SU-DHL-6 (cell line): ENCODE measurements around the gene KRIT1.
"Not testable (repeated sequence)": the region's sequence is repeated elsewhere in the genome, so short reads cannot be mapped to it uniquely, and the experiment has no call there.

Experiments
- H2AFZ ChIP-seq: fragments of 200-600 bp; sonication (generic); 2 replicates; pipeline ENCODE4 v1.6.1; 2014; ENCODE audit warnings: low read depth, mild to moderate bottlenecking, moderate library complexity, mixed read lengths, antibody characterized with exemption, low read length; ENCODE audit not compliant: severe bottlenecking
- H3F3A ChIP-seq: fragments of 200-600 bp; shearing (Covaris generic); 2 replicates; pipeline ENCODE4 v1.6.0; 2016; ENCODE audit warnings: antibody characterized with exemption, mild to moderate bottlenecking; ENCODE audit not compliant: insufficient read depth
- H3K27ac ChIP-seq: fragments of 200-600 bp; sonication (generic); 2 replicates; pipeline ENCODE4 v1.5.1; 2016; ENCODE audit warnings: low read depth, mild to moderate bottlenecking, low read length, moderate library complexity, mixed read lengths
- H3K27me3 ChIP-seq: fragments of 200-600 bp; sonication (generic), shearing (Covaris generic); 2 replicates; pipeline ENCODE4 v1.6.0; 2014; ENCODE audit warnings: mild to moderate bottlenecking, low read length
- H3K36me3 ChIP-seq: fragments of 200-600 bp; sonication (generic); 2 replicates; pipeline ENCODE4 v1.6.1; 2014; ENCODE audit warnings: mild to moderate bottlenecking, low read length, mixed read lengths
- H3K4me2 ChIP-seq: fragments of 300-600, 200-600 bp; shearing (Covaris generic), sonication (generic); 2 replicates; pipeline ENCODE4 v1.6.0; 2014; ENCODE audit warnings: low read length, low read depth, mild to moderate bottlenecking; ENCODE audit not compliant: poor library complexity, severe bottlenecking
- H3K4me3 ChIP-seq: fragments of 200-600 bp; sonication (generic); 2 replicates; pipeline ENCODE4 v1.5.1; 2014; ENCODE audit warnings: antibody characterized with exemption, low read length, mild to moderate bottlenecking, mixed read lengths; ENCODE audit not compliant: insufficient read depth, poor library complexity, severe bottlenecking
- H3K79me2 ChIP-seq: fragments of 200-600 bp; sonication (generic); 2 replicates; pipeline ENCODE4 v1.6.1; 2014; ENCODE audit warnings: mild to moderate bottlenecking, low read length, moderate library complexity; ENCODE audit not compliant: insufficient read depth
- H3K9ac ChIP-seq: fragments of 200-600 bp; sonication (generic); 2 replicates; pipeline ENCODE4 v1.7.0; 2014; ENCODE audit warnings: mild to moderate bottlenecking, low read length
- H3K9me2 ChIP-seq: fragments of 200-600 bp; sonication (generic); replicated peaks from 2 replicates; pipeline ENCODE4 v1.6.1; 2014; ENCODE audit warnings: low read length; ENCODE audit not compliant: insufficient read depth
- H3K9me3 ChIP-seq: fragments of 200-600 bp; sonication (generic); 2 replicates; pipeline ENCODE4 v1.6.1; 2014; ENCODE audit warnings: low read length, mixed read lengths; ENCODE audit not compliant: insufficient read depth
- H4K20me1 ChIP-seq: fragments of 200-600 bp; sonication (generic); 2 replicates; pipeline ENCODE4 v1.6.1; 2014; ENCODE audit warnings: low read depth, mild to moderate bottlenecking, antibody characterized with exemption, low read length, moderate library complexity, mixed read lengths
- CTCF ChIP-seq: fragments of 200-600 bp; sonication (generic); IDR thresholded peaks from one replicate; pipeline ENCODE4 v1.5.1; 2017; ENCODE audit warnings: antibody characterized with exemption, mild to moderate bottlenecking, low read length, moderate library complexity; ENCODE audit not compliant: insufficient read depth, poor library complexity, severe bottlenecking
- EZH2phosphoT487 ChIP-seq: fragments of 200-600 bp; sonication (generic), shearing (Covaris generic); conservative IDR thresholded peaks from 2 replicates; pipeline ENCODE4 v1.6.1; 2018; ENCODE audit warnings: mild to moderate bottlenecking, antibody characterized with exemption, low read length, moderate library complexity, mixed read lengths

The KRIT1 gene

GRCh38 chr7:92259062-92259461 lies 13.3 kb upstream of the KRIT1 start:
- Histone ChIP-seq H3K79me2 (peaks cover 92% of the 10 kb centered on the region), H3K36me3 (peaks cover 21% of the 10 kb centered on the region; the same call in 1 of the 2 replicates), H3K4me3 (no peak overlapping the region), H2AFZ (no peak overlapping the region), H4K20me1 (no peaks in the 10 kb centered on the region), H3K27me3 (no peaks in the 10 kb centered on the region), H3K27ac (no peak overlapping the region), H3K9ac (no peak overlapping the region), H3K9me3 (no peaks in the 10 kb centered on the region; the same call in 1 of the 2 replicates), H3F3A (no peaks in the 10 kb centered on the region), H3K4me2 (no peak overlapping the region), H3K9me2 (no peaks in the 10 kb centered on the region)
- TF ChIP-seq CTCF: no peak
- TF ChIP-seq EZH2phosphoT487: no peak

DNA sequence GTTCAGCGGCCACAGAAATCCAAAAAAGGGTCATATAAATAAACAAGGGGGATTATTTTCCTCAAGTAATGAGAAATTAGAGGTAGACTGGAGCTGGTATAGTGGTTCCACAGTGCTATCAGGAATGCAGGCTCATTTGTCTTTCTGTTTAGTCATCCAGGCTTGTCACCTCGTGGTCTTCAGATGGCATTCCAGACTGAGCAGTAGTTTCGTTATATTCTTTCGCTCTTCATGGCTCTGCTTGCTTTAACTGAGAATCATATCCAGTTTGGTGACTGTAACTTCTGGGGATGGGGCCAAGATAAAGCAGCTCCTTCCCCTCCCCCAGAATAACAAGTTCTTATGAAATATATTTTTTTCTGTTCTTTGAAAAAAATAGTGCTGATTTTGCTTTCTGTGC lies 9.6 kb upstream of the KRIT1 start:
- Histone ChIP-seq H3K27me3 (no peaks in the 10 kb centered on the region), H3K79me2 (peaks cover 98% of the 10 kb centered on the region), H3K27ac (no peak overlapping the region), H3F3A (0 out of 2 replicates have a peak, but pooled peaks cover 5% of the 10 kb centered on the region), H3K4me3 (no peak overlapping the region), H3K9me3 (peaks cover 5% of the 10 kb centered on the region; the same call in 1 of the 2 replicates), H2AFZ (no peak overlapping the region), H3K9ac (no peak overlapping the region), H3K4me2 (no peak overlapping the region), H4K20me1 (0 out of 2 replicates have a peak, but pooled peaks cover 7% of the 10 kb centered on the region), H3K9me2 (no peaks in the 10 kb centered on the region), H3K36me3 (peaks cover 10% of the 10 kb centered on the region; the same call in 1 of the 2 replicates)
- TF ChIP-seq CTCF (no peak), EZH2phosphoT487 (no peak)

DNA sequence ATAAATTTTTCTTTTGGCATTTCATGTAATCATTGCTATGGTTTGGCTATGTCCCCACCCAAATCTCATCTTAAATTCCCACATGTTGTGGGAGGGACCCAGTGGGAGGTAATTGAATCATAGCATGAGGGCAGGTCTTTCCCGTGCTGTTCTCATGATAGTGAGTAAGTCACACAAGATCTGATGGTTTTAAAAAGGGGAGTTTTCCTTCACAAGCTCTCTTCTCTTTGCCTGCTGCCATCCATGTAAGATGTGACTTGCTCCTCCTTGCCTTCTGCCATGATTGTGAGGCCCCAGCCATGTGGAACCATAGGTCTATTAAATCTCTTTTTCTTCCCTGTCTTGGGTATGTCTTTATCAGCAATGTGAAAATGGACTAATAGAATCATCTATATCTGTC lies 9.1 kb upstream of the KRIT1 start:
- H3K9ac ChIP-seq, H3K4me3 ChIP-seq, H3K27ac ChIP-seq, H4K20me1 ChIP-seq, H3K27me3 ChIP-seq, H3K9me2 ChIP-seq, H3K9me3 ChIP-seq, H3K4me2 ChIP-seq, H2AFZ ChIP-seq, H3F3A ChIP-seq: not testable (repeated sequence)
- H3K36me3 ChIP-seq: peaks cover 10% of the 10 kb centered on the region; the same call in 1 of the 2 replicates
- peaks cover 98% of the 10 kb centered on the region for H3K79me2 ChIP-seq

DNA sequence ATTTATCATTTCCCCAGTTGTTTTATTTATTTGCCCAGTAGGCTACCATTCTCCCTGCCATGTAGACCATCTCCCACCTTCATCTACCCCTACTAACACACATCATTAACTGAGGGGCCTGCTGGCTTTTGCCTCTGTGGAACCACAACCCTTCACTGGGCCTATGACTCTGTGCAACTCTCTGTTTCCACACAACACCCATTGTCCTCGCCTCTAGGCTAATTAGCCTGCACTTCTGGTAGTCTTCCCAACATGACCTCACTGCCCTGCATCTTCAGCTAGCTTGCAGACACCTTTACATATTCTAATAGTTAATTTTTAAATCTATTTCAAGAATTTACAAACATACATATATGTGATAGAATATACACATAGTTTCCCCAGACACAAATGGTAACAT lies 7.5 kb upstream of the KRIT1 start:
- 0 out of 2 replicates have a peak, but pooled peaks cover 5% of the 10 kb centered on the region for H3F3A ChIP-seq
- H2AFZ ChIP-seq: no peak overlapping the region
- H3K27me3 ChIP-seq: no peaks in the 10 kb centered on the region
- no peak overlapping the region for H3K4me2 ChIP-seq
- H4K20me1 ChIP-seq: 0 out of 2 replicates have a peak, but pooled peaks cover 7% of the 10 kb centered on the region
- H3K27ac ChIP-seq: no peak overlapping the region
- peaks cover 5% of the 10 kb centered on the region; the same call in 1 of the 2 replicates for H3K9me3 ChIP-seq
- H3K36me3 ChIP-seq: peaks cover 10% of the 10 kb centered on the region; the same call in 1 of the 2 replicates
- H3K9ac ChIP-seq: no peak overlapping the region
- H3K9me2 ChIP-seq: no peaks in the 10 kb centered on the region
- peaks cover 99% of the 10 kb centered on the region for H3K79me2 ChIP-seq
- TF ChIP-seq EZH2phosphoT487: no peak
- TF ChIP-seq CTCF: no peak
- H3K4me3 ChIP-seq: no peak overlapping the region
